ENCODE results near the gene DDO.

DNA sequence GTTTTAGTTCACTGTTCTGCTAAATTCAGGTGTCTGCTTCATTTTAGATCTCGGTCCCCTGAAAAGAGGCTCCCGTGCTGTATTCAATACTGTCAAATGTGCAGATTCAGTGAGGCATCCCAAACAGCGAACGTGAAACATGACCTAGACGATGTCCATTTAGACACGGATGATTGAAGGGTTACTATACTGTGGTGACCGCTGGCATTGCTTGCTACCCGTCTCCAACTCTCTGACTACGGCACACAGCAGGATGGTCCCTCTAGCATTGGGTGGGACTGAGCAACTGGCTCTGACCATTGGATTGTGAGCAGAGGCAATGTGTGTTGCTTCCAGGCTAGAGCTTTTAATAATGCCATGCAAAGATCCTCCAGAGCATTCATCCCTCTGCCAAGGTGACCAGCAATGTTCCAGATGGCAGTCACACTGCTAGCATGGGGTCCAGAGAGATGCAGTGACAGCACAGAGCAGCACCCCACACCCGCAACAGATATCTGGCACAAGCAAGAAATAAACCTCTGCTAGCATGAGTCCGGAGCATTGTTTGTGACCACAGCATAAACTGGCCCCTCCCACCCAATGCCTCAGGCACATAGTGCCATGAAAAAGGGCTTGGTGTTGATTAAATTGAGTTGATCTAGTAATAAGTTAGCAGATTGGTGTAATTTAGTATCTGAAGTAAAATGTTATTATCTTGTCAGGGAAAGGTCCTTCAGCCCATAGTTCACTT lies 66.2 kb downstream of the DDO start:
- TF ChIP-seq, protein P1, sequence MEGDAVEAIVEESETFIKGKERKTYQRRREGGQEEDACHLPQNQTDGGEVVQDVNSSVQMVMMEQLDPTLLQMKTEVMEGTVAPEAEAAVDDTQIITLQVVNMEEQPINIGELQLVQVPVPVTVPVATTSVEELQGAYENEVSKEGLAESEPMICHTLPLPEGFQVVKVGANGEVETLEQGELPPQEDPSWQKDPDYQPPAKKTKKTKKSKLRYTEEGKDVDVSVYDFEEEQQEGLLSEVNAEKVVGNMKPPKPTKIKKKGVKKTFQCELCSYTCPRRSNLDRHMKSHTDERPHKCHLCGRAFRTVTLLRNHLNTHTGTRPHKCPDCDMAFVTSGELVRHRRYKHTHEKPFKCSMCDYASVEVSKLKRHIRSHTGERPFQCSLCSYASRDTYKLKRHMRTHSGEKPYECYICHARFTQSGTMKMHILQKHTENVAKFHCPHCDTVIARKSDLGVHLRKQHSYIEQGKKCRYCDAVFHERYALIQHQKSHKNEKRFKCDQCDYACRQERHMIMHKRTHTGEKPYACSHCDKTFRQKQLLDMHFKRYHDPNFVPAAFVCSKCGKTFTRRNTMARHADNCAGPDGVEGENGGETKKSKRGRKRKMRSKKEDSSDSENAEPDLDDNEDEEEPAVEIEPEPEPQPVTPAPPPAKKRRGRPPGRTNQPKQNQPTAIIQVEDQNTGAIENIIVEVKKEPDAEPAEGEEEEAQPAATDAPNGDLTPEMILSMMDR (IDR thresholded peaks at IDR 0.05) = no peak
- TF ChIP-seq POLR2A (IDR thresholded peaks at IDR 0.05) = no peak

All from thyroid gland (tissue), 4 donors.